Psoas muscle (tissue), 8 donors: ENCODE measurements around the gene P2RY6. TPM values are rescaled to one million over a fixed set of nuclear protein-coding genes. Genes with fewer than 3 reads are reported as not detected.

Experiments
- ATAC-seq, 4 donors: fragments of 200-7000 bp; cut with Tn5 transposase; one replicate each; pipeline ENCODE4 v1.9.1; 2020; ENCODE audit warnings: moderate library complexity in 3 of 4, mild to moderate bottlenecking in 2 of 4
- DNase-seq, 2 donors: peaks; one replicate each; pipeline ENCODE4 v3.0.0-alpha.2; 2020
- H3K27ac ChIP-seq: fragments of 200-600 bp; one replicate; pipeline ENCODE4 v1.8.0; 2022
- H3K27me3 ChIP-seq, 3 donors: fragments of 200-600 bp in 1 of 3; one replicate each; pipeline versions ENCODE4 v1.6.1 to v1.8.0; 2013 to 2022; ENCODE audit warnings: low read length in 2 of 3, mild to moderate bottlenecking in 2 of 3, moderate library complexity in 1 of 3; ENCODE audit not compliant: insufficient read depth in 3 of 3
- H3K36me3 ChIP-seq, 2 donors: fragments of 200-600 bp in 1 of 2; one replicate each; pipeline versions ENCODE4 v1.6.1 to v1.8.0; 2013 to 2022; ENCODE audit warnings: low read depth in 1 of 2, mild to moderate bottlenecking in 1 of 2, moderate library complexity in 1 of 2; ENCODE audit not compliant: insufficient read depth in 1 of 2
- H3K4me1 ChIP-seq: fragments of 200-600 bp; one replicate; pipeline ENCODE4 v1.8.0; 2022
- H3K4me3 ChIP-seq: fragments of 200-600 bp; one replicate; pipeline ENCODE4 v1.8.0; 2022; ENCODE audit warnings: mild to moderate bottlenecking
- H3K9me3 ChIP-seq: fragments of 200-600 bp; one replicate; pipeline ENCODE4 v1.8.0; 2022
- CTCF ChIP-seq: fragments of 200-600 bp; IDR thresholded peaks from one replicate; pipeline ENCODE4 v1.8.0; 2022; ENCODE audit warnings: antibody characterized with exemption
- WGBS, 3 donors: extraction: QIAGEN DNeasy Blood & Tissue Kit; methylation state at CpG; one replicate each; pipeline versions ENCODE4 v1.1.6 to v1.1.7; 2013; 5-methylcytosine and 5-hydroxymethylcytosine counted together
- intact Hi-C, 2 donors: fragments of 100-400 bp; cut with DNase I; formaldehyde crosslinking; loops; one replicate each; pipeline versions ENCODE4 v1.11.0 to v1.14.2; 2022
- polyA plus RNA-seq, 3 donors: library from polyadenylated mRNA; stranded (reverse); fragments of 200-250 nt; gene quantifications; one replicate each; pipeline ENCODE4 v1.2.3, GENCODE V29; 2013
- total RNA-seq, 4 donors: library from RNA; stranded (reverse); fragmentation: NEBNext Ultra II Directional in 2 of 4; extraction: Animal tissue kit (Norgen Biotek cat#: 25700) in 2 of 4; gene quantifications; one replicate each; pipeline versions ENCODE4 v1.2.1 to v1.2.4, GENCODE V29; 2021 to 2023
- donor health status: healthy with polysubstance abuse.
- donor health status: DM: no; HTN: no; CAD: no; lungs with moderate emphysema.
- donor health status: Bipolar disorder and iron deficiency.
- donor health status: healthy.
- donor health status: DM: yes; HTN: yes; CAD: no.
- donor health status: DM: no; HTN: no; CAD: no.
- donor health status: DM: no; HTN: no; CAD: no.
- donor health status: DM: yes; HTN: yes; CAD: no.

P2RY6 gene
- total and polyA plus RNA-seq, 7 donors: 0.59 to 2.5 (median 1.3) TPM

GRCh38 chr11:73290536-73290935 lies 18.4 kb downstream of the P2RY6 start:
- DNase-seq (no peak), ATAC-seq (no peak)
- WGBS, 3 donors: 92 to 96% (median 93%) methylated on average over 4 of the region's 4 CpGs
- no peak for TF ChIP-seq CTCF
- Histone ChIP-seq H3K4me3 (no peak overlapping the region), H3K36me3 (no peaks in the 10 kb centered on the region), H3K27me3 (no peaks in the 10 kb centered on the region), H3K4me1 (peaks cover 6% of the 10 kb centered on the region), H3K9me3 (no peaks in the 10 kb centered on the region), H3K27ac (no peak overlapping the region)
- intact Hi-C loops: no loop called here

- Histone ChIP-seq H3K4me3 (no peak overlapping the region), H3K27me3 (no peaks in the 10 kb centered on the region), H3K4me1 (peaks cover 6% of the 10 kb centered on the region), H3K27ac (no peak overlapping the region), H3K9me3 (no peaks in the 10 kb centered on the region), H3K36me3 (no peaks in the 10 kb centered on the region)
- 73 to 94% (median 90%) methylated on average over 3 of the region's 3 CpGs for WGBS, 3 donors
- TF ChIP-seq CTCF: no peak
- intact Hi-C loops: no loop called here
- ATAC-seq (no peak), DNase-seq (no peak)
Observed at GRCh38 chr11:73291196-73291595, 19.1 kb downstream of the P2RY6 start.

GRCh38 chr11:73291781-73292524 lies 19.8 kb downstream of the P2RY6 start:
- Histone ChIP-seq H3K27ac (no peak overlapping the region), H3K4me3 (no peak overlapping the region), H3K9me3 (no peaks in the 10 kb centered on the region), H3K36me3 (no peaks in the 10 kb centered on the region), H3K27me3 (no peaks in the 10 kb centered on the region), H3K4me1 (peaks cover 6% of the 10 kb centered on the region)
- WGBS, 3 donors: 86 to 90% (median 88%) methylated on average over 12 of the region's 12 CpGs
- ATAC-seq: no peak
- no peak for DNase-seq
- intact Hi-C loops: no loop called here
- no peak for TF ChIP-seq CTCF

GRCh38 chr11:73292525-73292894 lies 20.4 kb downstream of the P2RY6 start:
- no peak overlapping the region for H3K27ac ChIP-seq
- intact Hi-C loops: no loop called here
- H3K4me3 ChIP-seq: no peak overlapping the region
- DNase-seq: no peak
- H3K36me3 ChIP-seq: no peaks in the 10 kb centered on the region
- no peaks in the 10 kb centered on the region for H3K9me3 ChIP-seq
- no peak for TF ChIP-seq CTCF
- WGBS, 3 donors: 57 to 70% (median 67%) methylated on average over 5 of the region's 5 CpGs
- peaks cover 6% of the 10 kb centered on the region for H3K4me1 ChIP-seq
- no peaks in the 10 kb centered on the region for H3K27me3 ChIP-seq
- no peak for ATAC-seq
